ENCODE data around the gene GNAL. TPM values are rescaled to one million over a fixed set of nuclear protein-coding genes. Genes with fewer than 3 reads are reported as not detected.

The GNAL gene
- total RNA-seq, 2 experiments from 2014 or later = 0.11 to 0.19 TPM

DNA sequence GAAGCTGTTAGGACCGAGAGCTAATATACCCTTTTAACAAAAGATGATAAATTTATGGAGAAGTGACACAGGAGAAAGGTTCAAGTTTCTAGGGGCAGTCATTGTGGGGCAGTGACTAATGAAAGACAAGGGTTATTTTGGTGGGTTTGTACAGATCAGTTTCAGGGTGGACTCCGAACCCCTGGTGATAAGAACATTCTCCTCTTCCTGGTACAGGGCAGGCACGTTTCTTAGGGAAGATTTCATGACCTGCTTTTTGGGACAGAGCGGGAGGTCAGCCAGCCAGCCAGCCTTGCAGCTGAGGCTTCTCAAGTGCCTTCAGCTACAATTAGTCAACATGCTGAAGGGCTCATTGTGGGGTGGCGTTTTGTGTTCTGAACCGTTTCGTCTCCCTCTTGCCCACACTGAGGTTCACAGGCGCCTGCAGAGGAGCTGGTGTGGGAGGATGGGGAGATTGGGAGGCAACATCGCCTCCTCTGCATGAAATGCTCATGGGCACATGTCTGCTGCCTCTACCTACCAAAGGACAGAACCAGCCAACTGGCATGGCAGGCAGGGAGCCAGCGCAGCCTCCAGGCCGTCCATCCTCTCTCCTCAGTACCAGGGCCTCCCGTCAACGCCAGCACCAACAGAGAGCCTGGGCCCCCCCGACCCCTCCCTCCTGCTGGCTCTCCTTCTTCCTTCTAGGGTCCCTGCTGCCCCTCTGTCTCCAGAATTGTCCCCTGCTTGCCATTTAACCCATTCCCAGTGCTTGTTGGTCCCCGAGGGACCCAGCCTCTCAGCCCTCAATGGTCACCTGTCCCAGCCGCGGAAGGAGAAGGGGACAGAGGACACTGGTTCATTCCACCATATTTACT is 171.8 kb downstream of the GNAL start:
- Histone ChIP-seq H3K27me3 (ENCODE audit: control insufficient read depth in 1 of 2, insufficient read depth in 2 of 2, low read length in 2 of 2) (no peaks in the 10 kb centered on the region), H3K9me3 (ENCODE audit: control insufficient read depth in 1 of 2, insufficient read depth in 1 of 2, low read length in 2 of 2) (no peaks in the 10 kb centered on the region), H3K36me3 (ENCODE audit: insufficient read depth, low read length) (no peaks in the 10 kb centered on the region), H3K4me1 (ENCODE audit: insufficient read depth, low read length) (no peaks in the 10 kb centered on the region), H3K4me3 (ENCODE audit: low read length) (no peak overlapping the region), H3K27ac (ENCODE audit: low read depth in 1 of 2, low read length in 2 of 2) (no peak overlapping the region)
- H3K9me3 Mint-ChIP-seq = no peaks in the 10 kb centered on the region
- no peak overlapping the region for H3K27ac Mint-ChIP-seq
- ChIA-PET CTCF (no interaction called here), POLR2A (no interaction called here)
- no peak overlapping the region for H3K4me3 Mint-ChIP-seq
- no peaks in the 10 kb centered on the region for H3K36me3 Mint-ChIP-seq (ENCODE audit: low read depth)
- DNase-seq (no peak), ATAC-seq (ENCODE audit: poor library complexity) (no peak)
- intact Hi-C loops (cut with DNase I, micrococcal nuclease) = no loop called here
- TF ChIP-seq, protein P1, sequence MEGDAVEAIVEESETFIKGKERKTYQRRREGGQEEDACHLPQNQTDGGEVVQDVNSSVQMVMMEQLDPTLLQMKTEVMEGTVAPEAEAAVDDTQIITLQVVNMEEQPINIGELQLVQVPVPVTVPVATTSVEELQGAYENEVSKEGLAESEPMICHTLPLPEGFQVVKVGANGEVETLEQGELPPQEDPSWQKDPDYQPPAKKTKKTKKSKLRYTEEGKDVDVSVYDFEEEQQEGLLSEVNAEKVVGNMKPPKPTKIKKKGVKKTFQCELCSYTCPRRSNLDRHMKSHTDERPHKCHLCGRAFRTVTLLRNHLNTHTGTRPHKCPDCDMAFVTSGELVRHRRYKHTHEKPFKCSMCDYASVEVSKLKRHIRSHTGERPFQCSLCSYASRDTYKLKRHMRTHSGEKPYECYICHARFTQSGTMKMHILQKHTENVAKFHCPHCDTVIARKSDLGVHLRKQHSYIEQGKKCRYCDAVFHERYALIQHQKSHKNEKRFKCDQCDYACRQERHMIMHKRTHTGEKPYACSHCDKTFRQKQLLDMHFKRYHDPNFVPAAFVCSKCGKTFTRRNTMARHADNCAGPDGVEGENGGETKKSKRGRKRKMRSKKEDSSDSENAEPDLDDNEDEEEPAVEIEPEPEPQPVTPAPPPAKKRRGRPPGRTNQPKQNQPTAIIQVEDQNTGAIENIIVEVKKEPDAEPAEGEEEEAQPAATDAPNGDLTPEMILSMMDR (IDR thresholded peaks at IDR 0.05) = no peak
- no peaks in the 10 kb centered on the region for H3K27me3 Mint-ChIP-seq
- H3K4me1 Mint-ChIP-seq (ENCODE audit: low read depth) = no peaks in the 10 kb centered on the region

DNA sequence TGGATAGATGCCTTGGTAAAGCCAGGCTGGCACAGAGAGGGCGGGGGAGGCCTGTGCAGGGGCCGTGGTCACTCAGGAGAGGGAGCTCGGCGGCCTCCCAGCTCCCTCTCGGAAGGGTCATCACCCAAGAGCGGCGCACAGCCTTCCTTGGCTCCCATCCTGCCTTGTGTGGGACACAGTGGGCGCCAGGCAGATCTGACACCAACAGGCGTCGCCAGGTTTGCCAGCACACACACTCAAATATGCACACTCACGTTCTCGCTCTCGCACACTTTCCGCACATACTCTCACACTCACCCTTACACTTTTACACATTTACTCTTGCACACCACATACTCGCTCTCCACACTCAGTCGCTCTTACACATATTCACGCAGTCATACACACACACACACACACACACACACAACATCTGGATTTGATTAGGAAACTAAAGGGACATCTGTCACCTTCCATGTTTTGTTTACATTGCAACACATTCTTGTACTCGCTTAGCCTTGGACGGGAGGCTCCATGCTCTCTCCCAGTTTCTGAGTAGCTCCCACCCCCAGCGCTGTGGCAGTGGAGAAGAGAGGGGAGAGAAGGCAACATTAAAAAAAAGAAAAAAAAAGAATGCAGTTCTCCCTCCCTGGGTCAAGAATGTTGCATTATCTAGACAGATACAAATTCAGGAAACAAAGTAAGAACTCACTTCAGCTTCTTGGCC is 172.7 kb downstream of the GNAL start:
- no peaks in the 10 kb centered on the region for H3K9me3 Mint-ChIP-seq
- no peak for ATAC-seq (ENCODE audit: poor library complexity)
- Histone ChIP-seq H3K9me3 (ENCODE audit: control insufficient read depth in 1 of 2, insufficient read depth in 1 of 2, low read length in 2 of 2) (no peaks in the 10 kb centered on the region), H3K27me3 (ENCODE audit: control insufficient read depth in 1 of 2, insufficient read depth in 2 of 2, low read length in 2 of 2) (peaks cover 0 to 2% of the 10 kb centered on the region in 2 experiments), H3K36me3 (ENCODE audit: insufficient read depth, low read length) (no peaks in the 10 kb centered on the region), H3K4me1 (ENCODE audit: insufficient read depth, low read length) (no peaks in the 10 kb centered on the region), H3K27ac (ENCODE audit: low read depth in 1 of 2, low read length in 2 of 2) (no peak overlapping the region), H3K4me3 (ENCODE audit: low read length) (no peak overlapping the region)
- DNase-seq = no peak
- CTCF ChIA-PET = no interaction called here
- H3K27ac Mint-ChIP-seq = no peak overlapping the region
- intact Hi-C loops (cut with DNase I, micrococcal nuclease) = no loop called here
- H3K4me1 Mint-ChIP-seq (ENCODE audit: low read depth) = no peaks in the 10 kb centered on the region
- POLR2A ChIA-PET = no interaction called here
- no peaks in the 10 kb centered on the region for H3K36me3 Mint-ChIP-seq (ENCODE audit: low read depth)
- TF ChIP-seq, protein P1 (IDR thresholded peaks at IDR 0.05) = no peak
- H3K27me3 Mint-ChIP-seq = peaks cover 7% of the 10 kb centered on the region
- H3K4me3 Mint-ChIP-seq = no peak overlapping the region

DNA sequence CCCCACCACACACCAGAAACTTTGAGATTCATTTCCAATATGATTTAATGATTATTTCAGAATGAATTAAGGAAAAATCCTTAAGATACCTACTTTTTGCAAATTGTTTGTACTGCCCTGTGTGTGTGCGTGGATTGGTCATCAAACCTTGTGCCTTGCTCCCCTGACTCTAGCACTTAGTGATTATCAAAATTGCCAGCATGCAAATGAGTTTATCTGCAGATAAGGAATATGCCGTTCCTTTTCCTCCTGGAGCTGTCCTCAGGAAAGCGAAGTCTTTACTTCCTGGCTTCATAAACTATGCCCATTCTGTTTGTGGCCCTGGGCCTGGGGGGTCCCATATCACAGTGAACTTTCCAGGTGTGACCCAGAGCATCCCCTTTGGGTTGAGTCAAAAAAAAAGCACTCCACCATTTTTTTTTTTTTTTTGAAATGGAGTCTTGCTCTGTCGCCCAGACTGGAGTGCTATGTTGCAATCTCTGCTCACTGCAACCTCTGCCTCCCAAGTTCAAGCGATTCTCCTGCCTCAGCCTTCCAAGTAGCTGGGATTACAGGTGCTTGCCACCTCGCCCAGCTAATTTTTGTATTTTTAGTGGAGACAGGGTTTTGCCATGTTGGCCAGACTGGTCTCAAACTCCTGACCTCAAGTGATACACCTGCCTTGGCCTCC is 173.5 kb downstream of the GNAL start:
- H3K4me3 ChIP-seq (ENCODE audit: low read length) = no peak overlapping the region
- H3K27ac Mint-ChIP-seq = no peak overlapping the region
- no peaks in the 10 kb centered on the region for H3K4me1 Mint-ChIP-seq (ENCODE audit: low read depth)
- no peak overlapping the region for H3K4me3 Mint-ChIP-seq
- H3K4me1 ChIP-seq (ENCODE audit: insufficient read depth, low read length) = no peaks in the 10 kb centered on the region
- peaks cover 10% of the 10 kb centered on the region for H3K27me3 Mint-ChIP-seq
- peaks cover 0 to 2% of the 10 kb centered on the region in 2 experiments for H3K27me3 ChIP-seq (ENCODE audit: control insufficient read depth in 1 of 2, insufficient read depth in 2 of 2, low read length in 2 of 2)
- no peaks in the 10 kb centered on the region for H3K36me3 Mint-ChIP-seq (ENCODE audit: low read depth)
- TF ChIP-seq, protein P1 (IDR thresholded peaks at IDR 0.05) = no peak
- H3K9me3 Mint-ChIP-seq = no peaks in the 10 kb centered on the region
- no peaks in the 10 kb centered on the region for H3K9me3 ChIP-seq (ENCODE audit: control insufficient read depth in 1 of 2, insufficient read depth in 1 of 2, low read length in 2 of 2)
- no peak overlapping the region for H3K27ac ChIP-seq (ENCODE audit: low read depth in 1 of 2, low read length in 2 of 2)
- POLR2A ChIA-PET = no interaction called here
- no peaks in the 10 kb centered on the region for H3K36me3 ChIP-seq (ENCODE audit: insufficient read depth, low read length)
- intact Hi-C loops (cut with DNase I, micrococcal nuclease) = no loop called here
- DNase-seq (no peak), ATAC-seq (ENCODE audit: poor library complexity) (no peak)
- CTCF ChIA-PET = no interaction called here
